Ishikawa (cell line): ENCODE measurements around the gene ASAP2.

ENCODE experiments used
- CEBPB ChIP-seq: IDR thresholded peaks from 2 replicates; pipeline ENCODE4 v1.6.1; 2012
- CREB1 ChIP-seq: IDR thresholded peaks from 2 replicates; pipeline ENCODE4 v1.6.1; 2012; ENCODE audit warnings: low read depth
- EGR1 ChIP-seq: IDR thresholded peaks from 2 replicates; pipeline ENCODE4 v1.6.1; 2012
- EP300 ChIP-seq: IDR thresholded peaks from 2 replicates; pipeline ENCODE4 v1.6.1; 2012; ENCODE audit warnings: borderline replicate concordance
- RAD21 ChIP-seq: IDR thresholded peaks from 2 replicates; pipeline ENCODE4 v1.6.1; 2012; ENCODE audit warnings: low read depth
- TAF1 ChIP-seq: IDR thresholded peaks from 2 replicates; pipeline ENCODE4 v1.6.1; 2012; ENCODE audit warnings: low read depth, mild to moderate bottlenecking
- TEAD4 ChIP-seq: IDR thresholded peaks from 2 replicates; pipeline ENCODE4 v1.6.1; 2012
- YY1 ChIP-seq: IDR thresholded peaks from 2 replicates; pipeline ENCODE4 v1.6.1; 2012; ENCODE audit warnings: low read depth
- ZBTB7A ChIP-seq: IDR thresholded peaks from 2 replicates; pipeline ENCODE4 v1.6.1; 2012; ENCODE audit warnings: low read depth
- TF ChIP-seq, protein P1 (sequence below): IDR thresholded peaks from 2 replicates; pipeline ENCODE4 v1.6.1; 2012; ENCODE audit warnings: low read depth, mild to moderate bottlenecking

GRCh38 chr2:9418746-9419145 lies 212.1 kb downstream of the ASAP2 start:
- no peak for TF ChIP-seq EP300
- TF ChIP-seq ZBTB7A = no peak
- TF ChIP-seq CEBPB = no peak
- TF ChIP-seq, protein P1, sequence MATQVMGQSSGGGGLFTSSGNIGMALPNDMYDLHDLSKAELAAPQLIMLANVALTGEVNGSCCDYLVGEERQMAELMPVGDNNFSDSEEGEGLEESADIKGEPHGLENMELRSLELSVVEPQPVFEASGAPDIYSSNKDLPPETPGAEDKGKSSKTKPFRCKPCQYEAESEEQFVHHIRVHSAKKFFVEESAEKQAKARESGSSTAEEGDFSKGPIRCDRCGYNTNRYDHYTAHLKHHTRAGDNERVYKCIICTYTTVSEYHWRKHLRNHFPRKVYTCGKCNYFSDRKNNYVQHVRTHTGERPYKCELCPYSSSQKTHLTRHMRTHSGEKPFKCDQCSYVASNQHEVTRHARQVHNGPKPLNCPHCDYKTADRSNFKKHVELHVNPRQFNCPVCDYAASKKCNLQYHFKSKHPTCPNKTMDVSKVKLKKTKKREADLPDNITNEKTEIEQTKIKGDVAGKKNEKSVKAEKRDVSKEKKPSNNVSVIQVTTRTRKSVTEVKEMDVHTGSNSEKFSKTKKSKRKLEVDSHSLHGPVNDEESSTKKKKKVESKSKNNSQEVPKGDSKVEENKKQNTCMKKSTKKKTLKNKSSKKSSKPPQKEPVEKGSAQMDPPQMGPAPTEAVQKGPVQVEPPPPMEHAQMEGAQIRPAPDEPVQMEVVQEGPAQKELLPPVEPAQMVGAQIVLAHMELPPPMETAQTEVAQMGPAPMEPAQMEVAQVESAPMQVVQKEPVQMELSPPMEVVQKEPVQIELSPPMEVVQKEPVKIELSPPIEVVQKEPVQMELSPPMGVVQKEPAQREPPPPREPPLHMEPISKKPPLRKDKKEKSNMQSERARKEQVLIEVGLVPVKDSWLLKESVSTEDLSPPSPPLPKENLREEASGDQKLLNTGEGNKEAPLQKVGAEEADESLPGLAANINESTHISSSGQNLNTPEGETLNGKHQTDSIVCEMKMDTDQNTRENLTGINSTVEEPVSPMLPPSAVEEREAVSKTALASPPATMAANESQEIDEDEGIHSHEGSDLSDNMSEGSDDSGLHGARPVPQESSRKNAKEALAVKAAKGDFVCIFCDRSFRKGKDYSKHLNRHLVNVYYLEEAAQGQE = no peak
- no peak for TF ChIP-seq RAD21
- TF ChIP-seq TEAD4 = no peak
- TF ChIP-seq YY1 = no peak
- TF ChIP-seq TAF1 = no peak
- no peak for TF ChIP-seq CREB1
- TF ChIP-seq EGR1 = no peak
